Measurements from ENCODE around the gene TMEM208.

DNA sequence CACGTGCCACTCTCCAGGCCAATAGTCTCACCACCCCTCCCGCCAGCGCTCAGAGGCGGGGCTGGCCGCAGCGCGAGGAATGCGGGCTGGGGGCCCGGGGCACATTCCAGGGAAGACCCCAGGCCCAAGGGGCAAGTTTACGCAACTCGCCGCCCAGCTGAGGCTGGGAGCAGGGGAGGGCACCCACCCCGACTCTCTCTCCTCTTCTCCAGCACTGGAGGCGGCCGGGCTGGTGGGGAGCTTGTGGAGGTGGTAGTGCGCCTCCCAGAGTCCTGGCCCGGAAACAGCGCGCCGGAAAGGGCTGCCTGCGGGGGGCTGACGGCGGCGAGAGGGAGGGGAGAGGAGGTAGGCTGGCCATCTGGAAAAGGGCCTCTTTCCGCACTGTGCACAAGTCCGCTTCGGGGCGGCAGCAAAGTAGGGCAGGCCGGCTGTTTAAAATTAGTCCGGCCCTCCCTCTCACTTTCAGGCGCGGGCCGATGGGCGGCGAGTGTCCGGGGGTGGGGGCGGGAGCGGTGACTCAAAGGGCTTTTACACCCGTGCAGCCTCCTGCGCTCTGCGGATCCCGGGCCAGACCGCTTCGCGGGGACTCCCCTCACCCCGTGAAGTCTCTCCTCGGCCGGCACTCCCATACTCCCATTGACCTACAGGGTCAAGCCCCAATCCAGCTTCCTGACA is 19.3 kb downstream of the TMEM208 start:
- TF ChIP-seq TAF1 (IDR thresholded peaks at IDR 0.05; ENCODE audit: borderline replicate concordance, insufficient read depth, low read length): 0 out of 2 replicates have a peak, but pooled peaks have one; percentile 22
- TF ChIP-seq POLR2AphosphoS5 (IDR thresholded peaks at IDR 0.05; ENCODE audit: low read depth, low read length): peak; percentile 73
- TF ChIP-seq FOXP2 (optimal IDR thresholded peaks at IDR 0.05; ENCODE audit: borderline replicate concordance, extremely low read depth, extremely low read length, insufficient read depth): no peak
- peak; percentile 89; the same call in 1 of the 2 replicates for TF ChIP-seq SIN3A (IDR thresholded peaks at IDR 0.05; ENCODE audit: borderline replicate concordance, insufficient read depth, low read length)

Data from PFSK-1 (cell line).